Measurements from ENCODE around the gene BEND6. TPM values are rescaled to one million over a fixed set of nuclear protein-coding genes. Genes with fewer than 3 reads are reported as not detected.

The BEND6 gene
- total RNA-seq, 4 donors from 2014 or later = 2.0 to 7.8 (median 3.3) TPM

DNA sequence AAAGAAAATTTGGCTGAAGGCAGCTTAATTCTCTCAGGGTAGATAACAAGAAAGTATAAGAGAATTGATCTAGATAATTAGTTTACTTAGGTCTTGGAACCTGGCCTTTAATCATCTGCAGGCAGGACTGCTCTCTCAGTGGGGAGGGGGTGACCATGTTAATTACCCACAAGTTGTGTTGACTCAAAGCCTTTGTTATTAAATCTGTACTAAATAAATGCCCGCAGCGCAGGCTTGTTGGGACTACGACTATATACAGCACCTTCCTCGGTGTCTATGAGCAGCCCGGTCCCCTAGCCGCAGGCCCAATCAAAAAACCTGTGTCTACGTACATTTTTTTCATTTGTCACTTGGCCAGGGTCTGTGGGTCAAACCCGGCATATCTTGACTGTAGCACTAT, 119.5 kb downstream of the BEND6 start:
- H3K36me3 ChIP-seq = peaks cover 0 to 23% (median 0%) of the 10 kb centered on the region in 3 donors
- TF ChIP-seq, protein P1, sequence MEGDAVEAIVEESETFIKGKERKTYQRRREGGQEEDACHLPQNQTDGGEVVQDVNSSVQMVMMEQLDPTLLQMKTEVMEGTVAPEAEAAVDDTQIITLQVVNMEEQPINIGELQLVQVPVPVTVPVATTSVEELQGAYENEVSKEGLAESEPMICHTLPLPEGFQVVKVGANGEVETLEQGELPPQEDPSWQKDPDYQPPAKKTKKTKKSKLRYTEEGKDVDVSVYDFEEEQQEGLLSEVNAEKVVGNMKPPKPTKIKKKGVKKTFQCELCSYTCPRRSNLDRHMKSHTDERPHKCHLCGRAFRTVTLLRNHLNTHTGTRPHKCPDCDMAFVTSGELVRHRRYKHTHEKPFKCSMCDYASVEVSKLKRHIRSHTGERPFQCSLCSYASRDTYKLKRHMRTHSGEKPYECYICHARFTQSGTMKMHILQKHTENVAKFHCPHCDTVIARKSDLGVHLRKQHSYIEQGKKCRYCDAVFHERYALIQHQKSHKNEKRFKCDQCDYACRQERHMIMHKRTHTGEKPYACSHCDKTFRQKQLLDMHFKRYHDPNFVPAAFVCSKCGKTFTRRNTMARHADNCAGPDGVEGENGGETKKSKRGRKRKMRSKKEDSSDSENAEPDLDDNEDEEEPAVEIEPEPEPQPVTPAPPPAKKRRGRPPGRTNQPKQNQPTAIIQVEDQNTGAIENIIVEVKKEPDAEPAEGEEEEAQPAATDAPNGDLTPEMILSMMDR (IDR thresholded peaks at IDR 0.05) = no peak
- TF ChIP-seq EP300 (IDR thresholded peaks at IDR 0.05) (no peak), POLR2A (IDR thresholded peaks at IDR 0.05) (no peak)

DNA sequence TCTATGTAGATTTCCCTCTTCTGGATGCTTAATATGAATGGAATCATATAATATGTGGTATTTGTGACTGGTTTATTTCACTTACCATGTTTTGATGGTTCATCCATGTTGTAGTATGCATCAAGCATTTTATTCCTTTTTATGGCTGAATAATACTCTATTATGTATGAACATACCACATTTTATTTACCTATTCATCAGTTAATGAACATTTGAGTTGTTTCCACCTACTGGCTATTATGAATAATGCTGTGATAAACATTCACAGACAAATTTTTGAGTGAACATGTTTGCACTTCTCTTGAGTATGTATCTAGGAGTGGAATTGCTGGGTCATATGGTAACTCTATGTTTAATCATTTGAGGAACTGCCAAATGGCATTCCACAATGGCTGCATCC, 120.2 kb downstream of the BEND6 start:
- H3K4me1 ChIP-seq = no peaks in the 10 kb centered on the region
- H3K27me3 ChIP-seq = no peaks in the 10 kb centered on the region
- TF ChIP-seq EP300 (IDR thresholded peaks at IDR 0.05) (no peak), POLR2A (IDR thresholded peaks at IDR 0.05) (no peak)
- TF ChIP-seq, protein P1 (IDR thresholded peaks at IDR 0.05) = no peak
- no peak overlapping the region for H3K4me3 ChIP-seq
- no peak overlapping the region for H3K27ac ChIP-seq
- H3K36me3 ChIP-seq = peaks cover 0 to 28% (median 0%) of the 10 kb centered on the region in 3 donors
- no peak for DNase-seq (ENCODE audit: low spot score in 2 of 2)
- peaks cover 0 to 4% (median 0%) of the 10 kb centered on the region in 4 donors for H3K9me3 ChIP-seq

More for the DNA sequence above, 119.5 kb downstream of the BEND6 start:
- H3K9me3 ChIP-seq = no peaks in the 10 kb centered on the region
- DNase-seq (ENCODE audit: low spot score in 2 of 2) = no peak
- H3K27ac ChIP-seq = no peak overlapping the region
- WGBS, 2 donors = 88 to 93% methylated on average over 8 of the region's 8 CpGs
- no peaks in the 10 kb centered on the region for H3K4me1 ChIP-seq
- H3K4me3 ChIP-seq = no peak overlapping the region
- H3K27me3 ChIP-seq = no peaks in the 10 kb centered on the region

Small RNAs within 50 kb of the gene (small RNA-seq; reads per million reads assigned to genes)
- gene FTH1P15 = not detected
- gene RNU6-626P = not detected

Other genes starting within 250 kb of the BEND6 start
- gene KIAA1586, start 91.6 kb downstream of the BEND6 start, total RNA-seq = 1 to 10 TPM; 5.7 to 6.6 (median 6.1) TPM
- 10 to 100 TPM; 51.1 to 62.8 (median 59.2) TPM for gene ZNF451, start 135.1 kb downstream of the BEND6 start, total RNA-seq
- gene BAG2, start 217.2 kb downstream of the BEND6 start, total RNA-seq = 1 to 10 TPM; 5.3 to 7.5 (median 5.7) TPM